Sigmoid colon (tissue), 4 donors: Measurements from ENCODE around the gene ATF1.
"Not testable (repeated sequence)": the region's sequence is repeated elsewhere in the genome, so short reads cannot be mapped to it uniquely, and the experiment has no call there.

ENCODE experiments used
- EP300 ChIP-seq, 4 donors: sonication (generic); formaldehyde crosslinking; IDR thresholded peaks; one replicate each; pipeline ENCODE4 v1.6.1; 2017; ENCODE audit warnings: antibody characterized with exemption in 4 of 4
- POLR2A ChIP-seq, 2 donors: fragments of 450-650 bp; IDR thresholded peaks; one replicate each; pipeline ENCODE4 v1.6.1; 2016; ENCODE audit warnings: antibody characterized with exemption in 2 of 2, mild to moderate bottlenecking in 2 of 2, moderate library complexity in 2 of 2
- POLR2AphosphoS5 ChIP-seq, 4 donors: sonication (generic); formaldehyde crosslinking; IDR thresholded peaks; one replicate each; pipeline ENCODE4 v1.6.1; 2017; ENCODE audit warnings: antibody characterized with exemption in 4 of 4
- TF ChIP-seq, protein P1 (sequence below), 4 experiments: fragments of 450-650 bp in 3 of 4; fragments of 200-600 bp in 1 of 4; IDR thresholded peaks; one replicate each; pipeline ENCODE4 v1.5.1; 2016 to 2019; ENCODE audit warnings: antibody characterized with exemption in 4 of 4, mild to moderate bottlenecking in 3 of 4, moderate library complexity in 2 of 4

DNA sequence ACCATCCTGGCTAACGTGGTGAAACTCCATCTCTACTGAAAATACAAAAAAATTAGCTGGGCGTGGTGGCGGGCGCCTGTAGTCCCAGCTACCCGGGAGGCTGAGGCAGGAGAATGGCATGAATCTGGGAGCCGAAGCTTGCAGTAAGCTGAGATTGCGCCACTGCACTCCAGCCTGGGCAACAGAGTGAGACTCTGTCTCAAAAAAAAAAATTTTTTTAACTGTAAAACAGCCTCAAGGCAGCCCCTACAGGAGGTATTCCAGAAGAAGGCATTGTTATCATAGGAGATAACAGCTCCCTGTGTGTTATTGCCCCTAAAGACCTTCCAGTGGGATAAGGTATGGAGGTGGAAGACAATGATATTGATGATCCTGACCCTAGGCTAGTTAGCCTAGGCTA, 51.0 kb downstream of the ATF1 start:
- TF ChIP-seq, protein P1, sequence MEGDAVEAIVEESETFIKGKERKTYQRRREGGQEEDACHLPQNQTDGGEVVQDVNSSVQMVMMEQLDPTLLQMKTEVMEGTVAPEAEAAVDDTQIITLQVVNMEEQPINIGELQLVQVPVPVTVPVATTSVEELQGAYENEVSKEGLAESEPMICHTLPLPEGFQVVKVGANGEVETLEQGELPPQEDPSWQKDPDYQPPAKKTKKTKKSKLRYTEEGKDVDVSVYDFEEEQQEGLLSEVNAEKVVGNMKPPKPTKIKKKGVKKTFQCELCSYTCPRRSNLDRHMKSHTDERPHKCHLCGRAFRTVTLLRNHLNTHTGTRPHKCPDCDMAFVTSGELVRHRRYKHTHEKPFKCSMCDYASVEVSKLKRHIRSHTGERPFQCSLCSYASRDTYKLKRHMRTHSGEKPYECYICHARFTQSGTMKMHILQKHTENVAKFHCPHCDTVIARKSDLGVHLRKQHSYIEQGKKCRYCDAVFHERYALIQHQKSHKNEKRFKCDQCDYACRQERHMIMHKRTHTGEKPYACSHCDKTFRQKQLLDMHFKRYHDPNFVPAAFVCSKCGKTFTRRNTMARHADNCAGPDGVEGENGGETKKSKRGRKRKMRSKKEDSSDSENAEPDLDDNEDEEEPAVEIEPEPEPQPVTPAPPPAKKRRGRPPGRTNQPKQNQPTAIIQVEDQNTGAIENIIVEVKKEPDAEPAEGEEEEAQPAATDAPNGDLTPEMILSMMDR (IDR thresholded peaks at IDR 0.05), result not testable (repeated sequence)
- not testable (repeated sequence) for TF ChIP-seq POLR2AphosphoS5, POLR2A, EP300 (IDR thresholded peaks at IDR 0.05)
